AG04449 (cell line): Measurements from ENCODE around the gene PSD4.

Experiments used
- CTCF ChIA-PET: fragments of 350-600 bp; formaldehyde crosslinking; extraction: SDS; loops from one replicate; lab custom pipeline; 2021; ENCODE audit warnings: antibody characterized with exemption; lab: Yijun Ruan, JAX
- POLR2A ChIA-PET: fragments of 400-600, 350-600 bp; formaldehyde crosslinking; extraction: SDS; loops from one replicate; lab custom pipeline; 2020; ENCODE audit warnings: antibody characterized with exemption, inconsistent platforms; lab: Yijun Ruan, JAX
- DNase-seq: peaks from one replicate; pipeline ENCODE4 v3.0.0-alpha.2; 2010; ENCODE audit warnings: low read depth, low spot score
- H3K4me3 ChIP-seq: 2 replicates; pipeline ENCODE4 v1.5.1; 2011; ENCODE audit warnings: low read depth, mild to moderate bottlenecking, control low read depth, low read length
- TF ChIP-seq, protein P1 (sequence below): IDR thresholded peaks from one replicate; pipeline ENCODE4 v1.5.1; 2011; ENCODE audit warnings: mild to moderate bottlenecking, moderate library complexity, low read length, control low read depth, inconsistent platforms; ENCODE audit not compliant: insufficient read depth; ENCODE audit errors: missing control alignments

PSD4 gene

DNA sequence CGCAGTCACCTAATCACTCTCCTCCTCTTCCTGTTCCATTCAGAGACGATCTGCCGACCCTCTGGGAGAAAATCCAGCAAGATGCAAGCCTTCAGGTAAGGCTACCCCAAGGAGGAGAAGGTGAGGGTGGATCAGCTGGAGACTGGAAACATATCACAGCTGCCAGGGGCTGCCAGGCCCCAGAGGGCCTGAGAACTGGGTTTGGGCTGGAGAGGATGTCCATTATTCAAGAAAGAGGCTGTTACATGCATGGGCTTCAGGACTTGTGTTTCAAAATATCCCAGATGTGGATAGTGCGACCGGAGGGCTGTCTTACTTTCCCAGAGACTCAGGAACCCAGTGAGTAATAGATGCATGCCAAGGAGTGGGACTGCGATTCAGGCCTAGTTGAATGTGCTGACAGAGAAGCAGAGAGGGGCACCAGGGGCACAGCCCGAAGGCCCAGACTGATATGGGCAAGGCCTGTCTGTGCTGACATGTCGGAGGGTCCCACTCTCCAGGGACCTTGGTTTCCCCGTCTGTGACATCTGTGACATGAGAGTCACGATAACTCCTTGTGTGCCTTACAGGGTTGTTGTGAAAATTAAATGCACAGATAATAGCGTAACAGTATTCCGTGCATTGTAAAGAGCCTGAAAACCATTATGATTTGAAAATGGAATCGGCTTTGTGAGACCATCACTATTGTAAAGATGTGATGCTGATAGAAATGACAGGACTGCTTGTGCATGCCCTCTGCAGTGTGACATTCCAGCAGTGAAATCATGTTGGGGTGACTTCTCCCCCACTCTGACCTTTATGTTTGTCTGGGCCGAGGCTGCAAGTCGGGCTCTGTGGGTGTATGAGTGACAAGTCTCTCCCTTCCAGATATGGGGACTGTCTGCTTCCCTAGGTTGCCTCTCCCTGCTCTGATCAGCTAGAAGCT is 45.9 kb upstream of the PSD4 start:
- TF ChIP-seq, protein P1, sequence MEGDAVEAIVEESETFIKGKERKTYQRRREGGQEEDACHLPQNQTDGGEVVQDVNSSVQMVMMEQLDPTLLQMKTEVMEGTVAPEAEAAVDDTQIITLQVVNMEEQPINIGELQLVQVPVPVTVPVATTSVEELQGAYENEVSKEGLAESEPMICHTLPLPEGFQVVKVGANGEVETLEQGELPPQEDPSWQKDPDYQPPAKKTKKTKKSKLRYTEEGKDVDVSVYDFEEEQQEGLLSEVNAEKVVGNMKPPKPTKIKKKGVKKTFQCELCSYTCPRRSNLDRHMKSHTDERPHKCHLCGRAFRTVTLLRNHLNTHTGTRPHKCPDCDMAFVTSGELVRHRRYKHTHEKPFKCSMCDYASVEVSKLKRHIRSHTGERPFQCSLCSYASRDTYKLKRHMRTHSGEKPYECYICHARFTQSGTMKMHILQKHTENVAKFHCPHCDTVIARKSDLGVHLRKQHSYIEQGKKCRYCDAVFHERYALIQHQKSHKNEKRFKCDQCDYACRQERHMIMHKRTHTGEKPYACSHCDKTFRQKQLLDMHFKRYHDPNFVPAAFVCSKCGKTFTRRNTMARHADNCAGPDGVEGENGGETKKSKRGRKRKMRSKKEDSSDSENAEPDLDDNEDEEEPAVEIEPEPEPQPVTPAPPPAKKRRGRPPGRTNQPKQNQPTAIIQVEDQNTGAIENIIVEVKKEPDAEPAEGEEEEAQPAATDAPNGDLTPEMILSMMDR = no peak
- no peak for DNase-seq
- ChIA-PET POLR2A (no interaction called here), CTCF (interaction anchor here (1.1 to 20.0 kb wide), 2 partner anchors 11 to 263 kb away, joined by 3 to 226 read pairs; no protein-coding TSS in a partner anchor)
- no peak overlapping the region for H3K4me3 ChIP-seq

DNA sequence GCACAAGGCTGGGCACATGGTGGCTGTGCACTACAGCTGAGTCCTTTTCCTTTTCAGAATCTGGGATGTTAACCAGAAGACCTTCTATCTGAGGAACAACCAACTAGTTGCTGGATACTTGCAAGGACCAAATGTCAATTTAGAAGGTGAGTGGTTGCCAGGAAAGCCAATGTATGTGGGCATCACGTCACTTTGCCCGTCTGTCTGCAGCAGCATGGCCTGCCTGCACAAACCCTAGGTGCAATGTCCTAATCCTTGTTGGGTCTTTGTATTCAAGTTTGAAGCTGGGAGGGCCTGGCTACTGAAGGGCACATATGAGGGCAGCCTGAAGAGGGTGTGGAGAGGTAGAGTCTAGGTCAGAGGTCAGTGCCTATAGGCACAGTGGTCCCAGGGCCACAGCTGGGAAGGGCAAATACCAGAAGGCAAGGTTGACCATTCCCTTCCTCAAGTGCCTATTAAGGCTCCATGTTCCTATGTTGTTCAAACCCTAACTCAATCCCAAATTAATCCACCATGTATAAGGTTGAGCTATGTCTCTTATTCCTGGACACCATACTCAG is 44.2 kb upstream of the PSD4 start:
- ChIA-PET CTCF (interaction anchor here (1.2 to 20.0 kb wide), 4 partner anchors 9 to 261 kb away, joined by 3 to 226 read pairs (median 6); no protein-coding TSS in a partner anchor), POLR2A (no interaction called here)
- TF ChIP-seq, protein P1 = no peak
- no peak for DNase-seq
- no peak overlapping the region for H3K4me3 ChIP-seq

DNA sequence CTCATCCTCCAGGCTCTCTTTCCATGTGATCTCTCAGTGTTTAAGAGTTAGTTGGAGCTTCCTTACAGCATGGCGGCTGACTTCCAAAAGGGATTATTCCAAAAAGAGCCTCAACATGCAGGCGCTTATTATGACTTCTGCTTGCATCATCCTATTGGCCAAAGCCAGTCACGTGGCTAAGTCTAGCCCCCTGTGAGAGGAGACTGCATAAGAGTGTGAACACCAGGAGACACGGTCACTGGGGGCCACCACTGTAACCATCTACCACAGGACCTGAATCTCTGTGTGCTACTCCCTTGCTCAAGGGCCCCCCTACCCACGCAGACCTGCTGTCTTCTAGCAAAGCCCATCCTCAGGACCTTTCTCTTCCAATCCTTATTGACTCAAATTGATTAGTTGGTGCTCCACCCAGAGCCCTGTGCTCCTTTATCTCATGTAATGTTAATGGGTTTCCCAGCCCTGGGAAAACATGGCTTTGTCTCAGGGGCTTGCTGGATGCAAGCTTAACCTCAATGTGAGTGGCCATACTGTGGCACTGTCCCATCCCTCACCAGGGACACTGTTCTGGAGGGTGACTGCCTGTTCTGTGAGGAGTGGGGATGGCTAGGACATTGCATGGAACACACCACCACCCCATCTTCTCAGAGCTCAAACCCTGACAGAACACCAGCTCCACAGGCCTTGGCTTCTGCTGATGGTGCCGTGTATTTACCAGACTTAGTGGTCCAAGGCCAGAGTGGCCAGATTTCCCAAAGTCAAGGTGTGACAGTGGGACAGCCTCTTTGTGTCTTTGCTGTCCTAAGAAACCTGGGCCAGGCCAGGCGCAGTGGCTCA is 42.2 kb upstream of the PSD4 start:
- no peak overlapping the region for H3K4me3 ChIP-seq
- no peak for DNase-seq
- ChIA-PET CTCF (interaction anchor here (0.8 to 20.0 kb wide), 2 partner anchors 7 to 51 kb away, joined by 3 to 226 read pairs; no protein-coding TSS in a partner anchor), POLR2A (no interaction called here)
- TF ChIP-seq, protein P1 = no peak

- no peak overlapping the region for H3K4me3 ChIP-seq
- TF ChIP-seq, protein P1 = no peak
- ChIA-PET CTCF (interaction anchor here (1.2 to 20.0 kb wide), 6 partner anchors 6 to 257 kb away, joined by 4 to 226 read pairs (median 13); partner anchors contain the start of gene IL1RN), POLR2A (no interaction called here)
- DNase-seq = no peak
These were observed 41.3 kb upstream of the PSD4 start for GRCh38 chr2:113132414-113133021.

DNA sequence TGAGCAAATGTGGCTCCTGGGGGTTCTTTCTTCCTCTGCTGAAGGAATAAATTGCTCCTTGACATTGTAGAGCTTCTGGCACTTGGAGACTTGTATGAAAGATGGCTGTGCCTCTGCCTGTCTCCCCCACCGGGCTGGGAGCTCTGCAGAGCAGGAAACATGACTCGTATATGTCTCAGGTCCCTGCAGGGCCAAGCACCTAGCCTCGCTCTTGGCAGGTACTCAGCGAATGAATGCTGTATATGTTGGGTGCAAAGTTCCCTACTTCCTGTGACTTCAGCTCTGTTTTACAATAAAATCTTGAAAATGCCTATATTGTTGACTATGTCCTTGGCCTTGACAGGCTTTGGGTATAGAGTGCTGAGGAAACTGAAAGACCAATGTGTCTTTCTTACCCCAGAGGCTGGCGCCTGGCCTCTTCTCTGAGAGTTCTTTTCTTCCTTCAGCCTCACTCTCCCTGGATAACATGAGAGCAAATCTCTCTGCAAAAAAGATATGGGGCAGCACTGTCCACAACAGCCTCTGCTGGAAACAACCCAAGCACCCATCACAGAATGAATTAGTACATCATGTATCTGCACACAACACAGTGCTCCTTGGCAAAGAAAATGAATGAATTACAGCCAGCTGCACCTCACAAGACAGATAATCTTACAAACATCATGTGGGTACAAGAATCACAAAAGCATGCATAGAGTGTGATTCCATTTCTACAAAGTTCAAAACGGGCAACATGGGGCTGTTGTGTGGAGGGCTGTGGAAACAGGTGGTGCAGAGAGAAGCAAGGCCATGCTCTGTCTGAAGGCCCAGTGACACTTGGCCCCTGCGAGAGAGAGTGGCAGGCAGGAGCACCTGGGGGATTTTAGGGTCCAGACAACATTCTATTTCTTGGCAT is 39.8 kb upstream of the PSD4 start:
- H3K4me3 ChIP-seq = no peak overlapping the region
- TF ChIP-seq, protein P1 = no peak
- DNase-seq = no peak
- CTCF ChIA-PET = interaction anchor here (0.7 to 12.3 kb wide), 13 partner anchors 8 to 256 kb away, joined by 3 to 364 read pairs (median 6); partner anchors contain the start of gene IL1RN
- POLR2A ChIA-PET = no interaction called here
